Body of pancreas (tissue), 4 donors: ENCODE data around the gene SEPSECS. TPM values are rescaled to one million over a fixed set of nuclear protein-coding genes. Genes with fewer than 3 reads are reported as not detected.
A peak's percentile ranks its signal among the peaks of the same experiment; 100 is the strongest.

Experiments used
- ATAC-seq: fragments of 150-250 bp; one replicate; pipeline ENCODE4 v1.9.1; 2016
- DNase-seq, 4 donors: peaks; one replicate each; pipeline ENCODE4 v3.0.0-alpha.2; 2019
- H3K27ac ChIP-seq, 4 donors: fragments of 200-600 bp; sonication (generic); 1 replicate in 3 of 4; 2 replicates in 1 of 4; pipeline versions ENCODE4 v1.5.1 to v1.6.1; 2016 to 2019; ENCODE audit warnings: mild to moderate bottlenecking in 1 of 4, mixed read lengths in 1 of 4, moderate library complexity in 1 of 4
- H3K27me3 ChIP-seq, 2 donors: fragments of 200-600 bp; sonication (generic); one replicate each; pipeline ENCODE4 v1.6.0; 2016; ENCODE audit warnings: mild to moderate bottlenecking in 1 of 2
- H3K36me3 ChIP-seq, 2 donors: fragments of 200-600 bp; sonication (generic); replicated peaks in 1 of 2; 2 replicates each; pipeline ENCODE4 v1.5.1; 2016; ENCODE audit warnings: low read depth in 2 of 2; ENCODE audit not compliant: insufficient read depth in 1 of 2
- H3K4me1 ChIP-seq: fragments of 200-600 bp; sonication (generic); one replicate; pipeline ENCODE4 v1.6.0; 2016
- H3K4me3 ChIP-seq, 2 donors: fragments of 200-600 bp; sonication (generic); 1 replicate in 1 of 2; 2 replicates in 1 of 2; pipeline ENCODE4 v1.5.1; 2016 to 2019
- H3K9me3 ChIP-seq, 3 donors: fragments of 200-600 bp; sonication (generic); 1 replicate in 2 of 3; 2 replicates in 1 of 3; pipeline ENCODE4 v1.5.1; 2016
- CTCF ChIP-seq, 7 experiments: fragments of 450-650 bp in 4 of 7; fragments of 200-600 bp in 3 of 7; sonication (generic) in 3 of 7; IDR thresholded peaks; one replicate each; pipeline ENCODE4 v1.5.1; 2016 to 2019; ENCODE audit warnings: antibody characterized with exemption in 7 of 7
- POLR2A ChIP-seq, 3 donors: fragments of 450-650 bp; IDR thresholded peaks; one replicate each; pipeline ENCODE4 v1.6.1; 2016; ENCODE audit warnings: antibody characterized with exemption in 3 of 3, mild to moderate bottlenecking in 2 of 3
- WGBS, 2 donors: methylation state at CpG; one replicate each; pipeline ENCODE4 v1.1.5; 2017; 5-methylcytosine and 5-hydroxymethylcytosine counted together
- intact Hi-C: fragments of 100-400 bp; cut with DNase I; formaldehyde crosslinking; loops from one replicate; pipeline ENCODE4 v1.15.1; 2023
- total RNA-seq, 2 donors: library from RNA; depleted of rRNA; stranded (reverse); fragments of >200 nt; gene quantifications; one replicate each; pipeline ENCODE4 v1.1.0, GENCODE V29; 2016

SEPSECS gene
- total RNA-seq, 2 donors from 2014 or later: 7.9 to 8.8 TPM

GRCh38 chr4:25154594-25155265 lies 5.5 kb downstream of the SEPSECS start:
- Histone ChIP-seq H3K9me3 (no peaks in the 10 kb centered on the region), H3K4me3 (no peak overlapping the region), H3K27me3 (no peaks in the 10 kb centered on the region), H3K27ac (peak overlapping the region; percentile 48 to 75 (median 67)), H3K4me1 (peaks cover 21% of the 10 kb centered on the region), H3K36me3 (no peaks in the 10 kb centered on the region)
- 26 to 27% methylated on average over 4 of the region's 4 CpGs for WGBS, 2 donors
- peak; percentile 82 for ATAC-seq
- peak; percentile 27 to 53 (median 38) for DNase-seq
- peak in 2 of 3 donors; percentile 16 to 17 for TF ChIP-seq POLR2A (IDR thresholded peaks at IDR 0.05)
- no peak for TF ChIP-seq CTCF (IDR thresholded peaks at IDR 0.05)
- intact Hi-C loops: no loop called here

- DNase-seq (peak in 2 of 4 donors; percentile 10 to 46), ATAC-seq (no peak)
- WGBS, 2 donors: 13 to 33% methylated on average over 1 of the region's 1 CpG
- Histone ChIP-seq H3K36me3 (peaks cover 0 to 6% of the 10 kb centered on the region in 2 donors), H3K27me3 (no peaks in the 10 kb centered on the region), H3K9me3 (no peaks in the 10 kb centered on the region), H3K4me1 (no peaks in the 10 kb centered on the region), H3K27ac (peak overlapping the region in 2 of 4 donors; percentile 24 to 43), H3K4me3 (no peak overlapping the region)
- intact Hi-C loops: no loop called here
- no peak for TF ChIP-seq CTCF (IDR thresholded peaks at IDR 0.05)
- no peak for TF ChIP-seq POLR2A (IDR thresholded peaks at IDR 0.05)
Measured at GRCh38 chr4:25146076-25146475, 14.2 kb downstream of the SEPSECS start.

DNA sequence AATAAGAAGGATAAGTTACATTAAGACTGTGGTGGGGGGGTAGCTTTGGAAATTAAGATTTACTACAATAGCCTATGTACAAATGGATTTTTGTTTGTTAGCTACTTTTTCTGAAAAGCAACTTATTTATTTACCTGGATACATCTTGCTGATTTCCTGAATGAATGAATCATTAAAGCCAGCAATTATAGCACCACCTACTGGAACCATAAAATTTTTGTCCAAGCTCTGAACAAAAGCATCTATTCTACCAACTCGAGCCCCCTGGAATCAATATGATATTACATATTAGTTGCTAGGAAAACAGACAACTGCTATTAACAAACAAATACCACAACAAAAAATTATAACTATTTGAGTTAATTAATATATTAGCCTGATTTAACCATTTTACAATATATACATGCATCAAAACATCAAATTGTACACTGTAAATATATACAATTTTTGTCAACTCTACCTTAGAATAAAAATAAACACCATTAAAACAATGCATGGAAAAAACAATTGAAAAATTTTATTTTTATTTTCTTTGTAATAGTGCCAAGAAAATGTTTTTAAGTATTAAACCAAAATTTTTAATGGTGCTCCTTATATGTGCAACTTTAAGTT lies 15.3 kb downstream of the SEPSECS start:
- no peak for DNase-seq
- no peaks in the 10 kb centered on the region for H3K27me3 ChIP-seq
- no peaks in the 10 kb centered on the region for H3K9me3 ChIP-seq
- H3K36me3 ChIP-seq: peaks cover 0 to 6% of the 10 kb centered on the region in 2 donors
- TF ChIP-seq CTCF (IDR thresholded peaks at IDR 0.05) (peak; percentile 8 to 63 (median 48)), POLR2A (IDR thresholded peaks at IDR 0.05) (no peak)
- WGBS, 2 donors: 5 to 7% methylated on average over 1 of the region's 1 CpG
- H3K27ac ChIP-seq: no peak overlapping the region
- no peak overlapping the region for H3K4me3 ChIP-seq
- no peaks in the 10 kb centered on the region for H3K4me1 ChIP-seq
- ATAC-seq: no peak
- intact Hi-C loops: no loop called here

- intact Hi-C loops: no loop called here
- H3K36me3 ChIP-seq: peaks cover 0 to 6% of the 10 kb centered on the region in 2 donors
- no peak overlapping the region for H3K27ac ChIP-seq
- H3K9me3 ChIP-seq: no peaks in the 10 kb centered on the region
- ATAC-seq (no peak), DNase-seq (no peak)
- no peaks in the 10 kb centered on the region for H3K4me1 ChIP-seq
- no peak for TF ChIP-seq POLR2A (IDR thresholded peaks at IDR 0.05)
- TF ChIP-seq CTCF (IDR thresholded peaks at IDR 0.05): no peak
- no peaks in the 10 kb centered on the region for H3K27me3 ChIP-seq
- H3K4me3 ChIP-seq: no peak overlapping the region
- WGBS, 2 donors: 76 to 83% methylated on average over 4 of the region's 4 CpGs
Measured at GRCh38 chr4:25142468-25142867, 17.8 kb downstream of the SEPSECS start.
